ENCODE results near the gene TTC9C.
"Not testable (repeated sequence)": the region's sequence is repeated elsewhere in the genome, so short reads cannot be mapped to it uniquely, and the experiment has no call there.

TTC9C gene

GRCh38 chr11:62709247-62710000 is 18.9 kb upstream of the TTC9C start:
- DNase-seq (ENCODE audit: low read depth): peak; percentile 95

GRCh38 chr11:62710001-62710345 is 18.3 kb upstream of the TTC9C start:
- no peak for DNase-seq (ENCODE audit: low read depth)

- DNase-seq (ENCODE audit: low read depth): no peak
Observed at GRCh38 chr11:62712276-62712812, 15.9 kb upstream of the TTC9C start.

- no peak for DNase-seq (ENCODE audit: low read depth)
Observed at GRCh38 chr11:62712861-62713260, 15.4 kb upstream of the TTC9C start.

GRCh38 chr11:62713343-62713742 is 14.9 kb upstream of the TTC9C start:
- DNase-seq (ENCODE audit: low read depth): no peak

GRCh38 chr11:62715150-62716130 is 12.8 kb upstream of the TTC9C start:
- DNase-seq (ENCODE audit: low read depth): no peak

GRCh38 chr11:62716206-62716605 is 12.1 kb upstream of the TTC9C start:
- DNase-seq (ENCODE audit: low read depth): no peak

- DNase-seq (ENCODE audit: low read depth): no peak
Observed at GRCh38 chr11:62716816-62717215, 11.5 kb upstream of the TTC9C start.

GRCh38 chr11:62719302-62719978 is 8.8 kb upstream of the TTC9C start:
- DNase-seq (ENCODE audit: low read depth): no peak

GRCh38 chr11:62721994-62722393 is 6.3 kb upstream of the TTC9C start:
- DNase-seq (ENCODE audit: low read depth): no peak

- no peak for DNase-seq (ENCODE audit: low read depth)
Observed at GRCh38 chr11:62724171-62724570, 4.1 kb upstream of the TTC9C start.

GRCh38 chr11:62725646-62726045 is 2.6 kb upstream of the TTC9C start:
- DNase-seq (ENCODE audit: low read depth): no peak

GRCh38 chr11:62726156-62726914 is 2.0 kb upstream of the TTC9C start:
- DNase-seq (ENCODE audit: low read depth): peak; percentile 4

- no peak for DNase-seq (ENCODE audit: low read depth)
Observed at GRCh38 chr11:62726915-62727164, 1.4 kb upstream of the TTC9C start.

GRCh38 chr11:62727165-62727871 is 968 bp upstream of the TTC9C start, which contains the start of gene HNRNPUL2:
TSS of gene HNRNPUL2 (minus strand) at chr11:62727457. CDS start at chr11:62727156, 301 bp downstream.
- DNase-seq (ENCODE audit: low read depth): peak; percentile 99

- DNase-seq (ENCODE audit: low read depth): peak; percentile 82
Observed at GRCh38 chr11:62727872-62728170, 465 bp upstream of the TTC9C start.

- DNase-seq (ENCODE audit: low read depth): not testable (repeated sequence)
Observed at GRCh38 chr11:62730076-62730475, 1.8 kb downstream of the TTC9C start.

- no peak for DNase-seq (ENCODE audit: low read depth)
Observed at GRCh38 chr11:62732830-62733229, 4.5 kb downstream of the TTC9C start.

GRCh38 chr11:62737196-62737595 is 8.9 kb downstream of the TTC9C start:
- no peak for DNase-seq (ENCODE audit: low read depth)

GRCh38 chr11:62747475-62748160 is 19.3 kb downstream of the TTC9C start:
- DNase-seq (ENCODE audit: low read depth): no peak

GRCh38 chr11:62749931-62750330 is 21.6 kb downstream of the TTC9C start:
- DNase-seq (ENCODE audit: low read depth): not testable (repeated sequence)
